HepG2 (cell line): ENCODE data around the gene RBM45. TPM values are rescaled to one million over a fixed set of nuclear protein-coding genes. Genes with fewer than 3 reads are reported as not detected.

Experiments
- CENPT ChIP-seq: sonication (generic); formaldehyde crosslinking; IDR thresholded peaks from 2 replicates; pipeline ENCODE4 v1.8.0; 2022; ENCODE audit warnings: low read depth, mild to moderate bottlenecking, moderate library complexity, missing genetic modification reagents
- KLF11 ChIP-seq: IDR thresholded peaks from 2 replicates; pipeline ENCODE4 v1.6.1; 2016; ENCODE audit warnings: missing compliant biosample characterization
- MTA1 ChIP-seq: sonication (generic); formaldehyde crosslinking; IDR thresholded peaks from 2 replicates; pipeline ENCODE4 v1.4.0; 2020; ENCODE audit warnings: missing genetic modification reagents, mild to moderate bottlenecking, borderline replicate concordance
- MTF2 ChIP-seq: sonication (generic); formaldehyde crosslinking; IDR thresholded peaks from 2 replicates; pipeline ENCODE4 v1.5.0; 2020; ENCODE audit warnings: missing genetic modification reagents, borderline replicate concordance
- NR2F2 ChIP-seq: IDR thresholded peaks from 2 replicates; pipeline ENCODE4 v1.6.1; 2012; ENCODE audit warnings: low read depth, inconsistent platforms, borderline replicate concordance
- RORA ChIP-seq: sonication (generic); formaldehyde crosslinking; IDR thresholded peaks from 2 replicates; pipeline ENCODE4 v1.5.0; 2020; ENCODE audit warnings: mild to moderate bottlenecking, missing genetic modification reagents, moderate library complexity
- SMYD3 ChIP-seq: sonication (generic); formaldehyde crosslinking; IDR thresholded peaks from 2 replicates; pipeline ENCODE4 v1.8.1; 2023; ENCODE audit warnings: mild to moderate bottlenecking, missing genetic modification reagents
- TGIF2 ChIP-seq: IDR thresholded peaks from 2 replicates; pipeline ENCODE4 v1.6.1; 2016; ENCODE audit warnings: control low read depth, missing compliant biosample characterization
- ZBTB3 ChIP-seq: sonication (generic); formaldehyde crosslinking; IDR thresholded peaks from 2 replicates; pipeline ENCODE4 v1.4.0; 2020; ENCODE audit warnings: low read depth, mild to moderate bottlenecking, moderate library complexity, missing genetic modification reagents, borderline replicate concordance
- ZNF24 ChIP-seq: fragments of 450-650 bp; IDR thresholded peaks from 2 replicates; pipeline ENCODE4 v1.6.1; 2017; ENCODE audit warnings: antibody characterized with exemption, mild to moderate bottlenecking
- ZSCAN25 ChIP-seq: sonication (generic); formaldehyde crosslinking; IDR thresholded peaks from 2 replicates; pipeline ENCODE4 v1.8.0; 2022; ENCODE audit warnings: mild to moderate bottlenecking, missing genetic modification reagents
- polyA plus RNA-seq, 8 experiments: library from polyadenylated mRNA; depleted of rRNA in 3 of 8; stranded (reverse) in 7 of 8; unstranded in 1 of 8; fragments of >200 nt; fragmentation: Illumina TruSeq in 4 of 8; extraction: Trizol in 4 of 8; gene quantifications; 2 replicates each; pipeline versions ENCODE4 v1.2.1 to v1.2.3, GENCODE V29; 2011 to 2016; ENCODE audit warnings: low read depth in 4 of 8, missing spikeins in 1 of 8, mixed read lengths in 1 of 8; ENCODE audit not compliant: insufficient read depth in 1 of 8
- total RNA-seq, 5 experiments: library from RNA; depleted of rRNA; stranded (reverse); fragments of >200 nt; fragmentation: Illumina TruSeq; extraction: Trizol; gene quantifications; 2 replicates each; pipeline ENCODE4 v1.2.3, GENCODE V29; 2016; ENCODE audit warnings: low read depth in 1 of 5
- TF ChIP-seq, protein P1 (sequence below): IDR thresholded peaks from 2 replicates; pipeline ENCODE4 v1.6.1; 2016; ENCODE audit warnings: missing biosample characterization, missing genetic modification reagents, low read depth
- TF ChIP-seq, protein P2 (sequence below): sonication (generic); formaldehyde crosslinking; IDR thresholded peaks from 2 replicates; pipeline ENCODE4 v1.4.0; 2020; ENCODE audit warnings: mild to moderate bottlenecking, low read depth, missing genetic modification reagents
- TF ChIP-seq, protein P3 (sequence below), 2 experiments: sonication (generic) in 1 of 2; formaldehyde crosslinking in 1 of 2; IDR thresholded peaks; 2 replicates each; pipeline versions ENCODE4 v1.6.1 to v1.9.0; 2014 to 2022; ENCODE audit warnings: antibody characterized with exemption in 1 of 2, borderline replicate concordance in 1 of 2, inconsistent platforms in 1 of 2, low read depth in 1 of 2, missing genetic modification reagents in 1 of 2
- TF ChIP-seq, protein P4 (sequence below): sonication (generic); formaldehyde crosslinking; IDR thresholded peaks from 2 replicates; pipeline ENCODE4 v1.4.0; 2020; ENCODE audit warnings: missing genetic modification reagents, mild to moderate bottlenecking, borderline replicate concordance
- TF ChIP-seq, protein P5 (sequence below): sonication (generic); formaldehyde crosslinking; IDR thresholded peaks from 2 replicates; pipeline ENCODE4 v1.8.0; 2022; ENCODE audit warnings: missing genetic modification reagents, mild to moderate bottlenecking, borderline replicate concordance

The RBM45 gene
- total and polyA plus RNA-seq, 2 of the 13 experiments (the other 11 are each of a cell fraction or from before 2014, with no cell fraction given): 5.7 to 25.2 TPM

DNA sequence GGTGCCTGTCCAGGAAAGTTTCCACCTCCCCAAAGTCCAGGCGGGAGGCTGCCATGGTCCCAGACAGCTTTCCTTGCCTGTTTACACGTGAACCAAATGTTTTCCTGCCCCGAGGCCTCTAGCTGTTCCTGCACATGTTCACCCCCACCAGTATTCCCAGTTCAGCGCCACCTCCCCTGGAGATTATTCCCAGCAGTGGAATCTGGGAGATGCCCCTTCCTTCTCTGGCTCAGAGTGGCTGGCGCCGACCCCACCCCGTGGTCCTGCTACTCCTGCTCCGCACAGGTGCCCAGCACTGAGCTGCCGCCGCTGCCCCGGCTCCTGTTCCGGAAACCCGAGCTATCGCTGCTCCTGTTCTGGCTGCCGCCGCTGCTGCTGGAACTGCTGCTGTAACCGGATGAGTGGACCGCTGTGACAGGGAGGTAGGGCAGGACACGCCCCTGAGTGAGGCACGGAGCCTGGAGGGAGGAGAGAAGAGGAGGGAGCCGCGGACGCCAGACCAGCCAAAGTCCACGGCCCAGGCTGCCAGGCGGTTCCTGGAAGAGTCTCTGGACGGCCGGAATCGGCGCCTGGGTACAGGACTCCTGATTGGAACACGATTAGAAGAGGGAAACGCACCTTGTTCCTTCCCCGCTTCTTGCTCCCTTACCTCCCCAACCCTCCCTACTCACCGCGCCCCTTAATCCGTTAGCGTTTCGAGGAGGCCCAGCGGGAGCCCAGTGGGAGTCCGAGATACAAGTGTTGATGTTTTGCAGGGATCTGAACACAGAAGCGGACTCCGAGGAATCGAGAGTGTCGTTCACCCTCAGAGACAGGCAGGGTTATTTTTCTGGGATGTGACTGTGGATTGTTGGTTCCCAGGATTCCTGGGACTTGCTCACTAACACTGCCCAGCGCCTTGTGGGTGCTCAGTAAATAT is 39.6 kb upstream of the RBM45 start, which contains the start of gene PDE11A (continued):
- TF ChIP-seq, protein P1, sequence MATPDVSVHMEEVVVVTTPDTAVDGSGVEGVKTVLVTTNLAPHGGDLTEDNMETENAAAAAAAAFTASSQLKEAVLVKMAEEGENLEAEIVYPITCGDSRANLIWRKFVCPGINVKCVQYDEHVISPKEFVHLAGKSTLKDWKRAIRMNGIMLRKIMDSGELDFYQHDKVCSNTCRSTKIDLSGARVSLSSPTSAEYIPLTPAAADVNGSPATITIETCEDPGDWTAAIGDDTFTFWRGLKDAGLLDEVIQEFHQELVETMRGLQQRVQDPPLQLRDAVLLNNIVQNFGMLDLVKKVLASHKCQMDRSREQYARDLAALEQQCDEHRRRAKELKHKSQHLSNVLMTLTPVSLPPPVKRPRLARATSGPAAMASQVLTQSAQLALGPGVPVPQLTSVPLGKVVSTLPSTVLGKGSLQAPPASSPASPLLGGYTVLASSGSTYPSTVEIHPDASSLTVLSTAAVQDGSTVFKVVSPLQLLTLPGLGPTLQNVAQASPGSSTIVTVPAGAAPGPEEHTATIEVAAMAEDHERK: no peak
- TF ChIP-seq, protein P2, sequence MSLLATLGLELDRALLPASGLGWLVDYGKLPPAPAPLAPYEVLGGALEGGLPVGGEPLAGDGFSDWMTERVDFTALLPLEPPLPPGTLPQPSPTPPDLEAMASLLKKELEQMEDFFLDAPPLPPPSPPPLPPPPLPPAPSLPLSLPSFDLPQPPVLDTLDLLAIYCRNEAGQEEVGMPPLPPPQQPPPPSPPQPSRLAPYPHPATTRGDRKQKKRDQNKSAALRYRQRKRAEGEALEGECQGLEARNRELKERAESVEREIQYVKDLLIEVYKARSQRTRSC (CRISPR knock-in tag): no peak
- TF ChIP-seq, protein P3, sequence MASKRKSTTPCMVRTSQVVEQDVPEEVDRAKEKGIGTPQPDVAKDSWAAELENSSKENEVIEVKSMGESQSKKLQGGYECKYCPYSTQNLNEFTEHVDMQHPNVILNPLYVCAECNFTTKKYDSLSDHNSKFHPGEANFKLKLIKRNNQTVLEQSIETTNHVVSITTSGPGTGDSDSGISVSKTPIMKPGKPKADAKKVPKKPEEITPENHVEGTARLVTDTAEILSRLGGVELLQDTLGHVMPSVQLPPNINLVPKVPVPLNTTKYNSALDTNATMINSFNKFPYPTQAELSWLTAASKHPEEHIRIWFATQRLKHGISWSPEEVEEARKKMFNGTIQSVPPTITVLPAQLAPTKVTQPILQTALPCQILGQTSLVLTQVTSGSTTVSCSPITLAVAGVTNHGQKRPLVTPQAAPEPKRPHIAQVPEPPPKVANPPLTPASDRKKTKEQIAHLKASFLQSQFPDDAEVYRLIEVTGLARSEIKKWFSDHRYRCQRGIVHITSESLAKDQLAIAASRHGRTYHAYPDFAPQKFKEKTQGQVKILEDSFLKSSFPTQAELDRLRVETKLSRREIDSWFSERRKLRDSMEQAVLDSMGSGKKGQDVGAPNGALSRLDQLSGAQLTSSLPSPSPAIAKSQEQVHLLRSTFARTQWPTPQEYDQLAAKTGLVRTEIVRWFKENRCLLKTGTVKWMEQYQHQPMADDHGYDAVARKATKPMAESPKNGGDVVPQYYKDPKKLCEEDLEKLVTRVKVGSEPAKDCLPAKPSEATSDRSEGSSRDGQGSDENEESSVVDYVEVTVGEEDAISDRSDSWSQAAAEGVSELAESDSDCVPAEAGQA (IDR thresholded peaks at IDR 0.05; ENCODE audit: low read depth): peak; percentile 28; the same call in 1 of the 2 replicates
- TF ChIP-seq, protein P3 (CRISPR knock-in tag; IDR thresholded peaks at IDR 0.05; ENCODE audit: borderline replicate concordance): no peak
- TF ChIP-seq MTA1 (peak; percentile 89; the same call in 1 of the 2 replicates), TGIF2 (CRISPR knock-in tag) (peak; percentile 71), NR2F2 (no peak), RORA (CRISPR knock-in tag) (no peak), CENPT (CRISPR knock-in tag) (no peak), ZNF24 (no peak), MTF2 (CRISPR knock-in tag) (peak; percentile 56; the same call in 1 of the 2 replicates), SMYD3 (no peak), KLF11 (CRISPR knock-in tag) (no peak), ZSCAN25 (peak; percentile 77), ZBTB3 (CRISPR knock-in tag) (no peak)
- TF ChIP-seq, protein P4, sequence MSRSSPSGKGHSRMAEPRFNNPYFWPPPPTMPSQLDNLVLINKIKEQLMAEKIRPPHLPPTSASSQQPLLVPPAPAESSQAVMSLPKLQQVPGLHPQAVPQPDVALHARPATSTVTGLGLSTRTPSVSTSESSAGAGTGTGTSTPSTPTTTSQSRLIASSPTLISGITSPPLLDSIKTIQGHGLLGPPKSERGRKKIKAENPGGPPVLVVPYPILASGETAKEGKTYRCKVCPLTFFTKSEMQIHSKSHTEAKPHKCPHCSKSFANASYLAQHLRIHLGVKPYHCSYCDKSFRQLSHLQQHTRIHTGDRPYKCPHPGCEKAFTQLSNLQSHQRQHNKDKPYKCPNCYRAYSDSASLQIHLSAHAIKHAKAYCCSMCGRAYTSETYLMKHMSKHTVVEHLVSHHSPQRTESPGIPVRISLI: 0 out of 2 replicates have a peak, but pooled peaks have one; percentile 21
- TF ChIP-seq, protein P5, sequence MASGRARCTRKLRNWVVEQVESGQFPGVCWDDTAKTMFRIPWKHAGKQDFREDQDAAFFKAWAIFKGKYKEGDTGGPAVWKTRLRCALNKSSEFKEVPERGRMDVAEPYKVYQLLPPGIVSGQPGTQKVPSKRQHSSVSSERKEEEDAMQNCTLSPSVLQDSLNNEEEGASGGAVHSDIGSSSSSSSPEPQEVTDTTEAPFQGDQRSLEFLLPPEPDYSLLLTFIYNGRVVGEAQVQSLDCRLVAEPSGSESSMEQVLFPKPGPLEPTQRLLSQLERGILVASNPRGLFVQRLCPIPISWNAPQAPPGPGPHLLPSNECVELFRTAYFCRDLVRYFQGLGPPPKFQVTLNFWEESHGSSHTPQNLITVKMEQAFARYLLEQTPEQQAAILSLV: peak; percentile 85
